ENCODE measurements around the gene RNF4.
"Not testable (repeated sequence)": the region's sequence is repeated elsewhere in the genome, so short reads cannot be mapped to it uniquely, and the experiment has no call there.

The RNF4 gene

GRCh38 chr4:2492970-2493369 is 24.1 kb downstream of the RNF4 start:
- DNase-seq, result no peak

DNA sequence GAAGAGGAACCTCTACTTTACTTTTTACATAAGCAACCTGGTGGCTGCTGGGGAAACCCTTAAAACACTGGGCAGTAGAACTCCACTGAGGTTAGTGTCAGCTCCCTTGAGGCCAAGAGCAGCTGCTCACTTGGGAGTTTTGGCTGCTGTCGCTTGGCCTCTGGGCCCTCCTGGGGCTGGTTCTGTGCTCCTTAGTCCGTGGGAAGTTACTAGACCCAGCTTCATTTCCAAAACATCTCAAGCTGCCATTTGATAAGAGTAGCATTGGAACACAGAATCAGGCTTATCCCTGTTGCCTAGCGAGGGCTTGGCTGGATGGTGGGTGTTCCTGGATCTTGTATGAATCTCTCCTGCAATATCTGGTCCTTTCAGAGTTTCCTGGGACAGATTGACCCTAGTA is 26.1 kb downstream of the RNF4 start:
- DNase-seq, result no peak

GRCh38 chr4:2497324-2497723 is 28.4 kb downstream of the RNF4 start:
- no peak for DNase-seq

DNA sequence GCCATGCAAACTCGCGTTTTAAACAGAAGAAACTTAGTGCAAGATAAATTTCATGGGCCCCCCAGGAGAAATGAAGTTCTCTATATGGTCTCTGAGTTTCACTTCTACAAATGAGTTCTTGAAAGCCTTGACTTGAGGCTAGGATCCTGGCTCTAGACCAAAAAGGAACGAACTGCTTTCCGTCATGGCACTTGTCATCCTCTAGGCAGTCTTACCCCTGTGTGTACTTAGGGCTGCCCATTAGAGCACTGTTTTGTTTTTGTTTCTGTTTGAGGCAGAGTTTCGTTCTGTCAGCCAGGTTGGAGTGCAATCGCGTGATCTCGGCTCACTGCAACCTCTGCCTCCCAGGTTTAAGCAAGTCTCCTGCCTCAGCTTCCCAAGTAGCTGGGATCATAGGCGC is 29.0 kb downstream of the RNF4 start:
- no peak for DNase-seq

- no peak for DNase-seq
Observed at GRCh38 chr4:2500547-2500946, 31.6 kb downstream of the RNF4 start.

- DNase-seq, result no peak
Observed at GRCh38 chr4:2501034-2501594, 32.2 kb downstream of the RNF4 start.

GRCh38 chr4:2503809-2504208 is 34.9 kb downstream of the RNF4 start:
- DNase-seq, result no peak

DNA sequence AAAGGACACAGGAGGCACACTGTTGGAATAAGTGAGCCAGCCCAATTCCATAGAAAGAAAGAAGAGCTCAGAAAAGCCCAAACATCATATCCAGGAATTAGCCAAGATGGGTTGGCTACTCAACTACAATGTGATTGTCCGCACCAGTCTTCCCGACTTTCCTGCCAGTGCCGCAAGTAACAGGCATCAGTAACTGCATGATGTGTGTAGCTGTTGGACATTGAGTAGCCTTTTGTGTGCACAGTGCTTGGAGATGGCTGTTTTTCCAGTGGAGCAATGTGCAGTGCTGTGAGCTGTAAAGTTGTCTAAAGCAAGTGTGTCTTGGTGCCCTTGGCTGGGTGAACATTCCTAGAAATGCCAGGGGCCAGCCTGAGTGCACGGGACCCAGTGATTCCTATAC is 38.4 kb downstream of the RNF4 start:
- DNase-seq, result no peak

- DNase-seq, result no peak
Observed at GRCh38 chr4:2507855-2508254, 38.9 kb downstream of the RNF4 start.

GRCh38 chr4:2510351-2511259 is 41.7 kb downstream of the RNF4 start:
- DNase-seq, result no peak

- no peak for DNase-seq
Observed at GRCh38 chr4:2511645-2512131, 42.8 kb downstream of the RNF4 start.

- no peak for DNase-seq
Observed at GRCh38 chr4:2512396-2513135, 43.7 kb downstream of the RNF4 start.

DNA sequence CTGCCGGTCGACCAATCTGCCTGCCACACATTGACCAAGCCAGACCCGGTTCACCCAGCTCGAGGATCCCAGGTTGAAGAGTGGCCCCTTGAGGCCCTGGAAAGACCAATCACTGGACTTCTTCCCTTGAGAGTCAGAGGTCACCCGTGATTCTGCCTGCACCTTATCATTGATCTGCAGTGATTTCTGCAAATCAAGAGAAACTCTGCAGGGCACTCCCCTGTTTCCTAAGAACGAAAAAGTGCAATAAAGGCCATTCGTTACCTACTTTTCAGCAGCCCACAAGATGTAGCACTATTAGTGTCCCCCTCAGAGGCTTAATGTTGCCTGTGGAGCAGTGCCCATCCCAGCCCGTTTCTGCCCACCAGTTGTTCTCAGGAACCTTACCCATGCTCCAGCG is 45.3 kb downstream of the RNF4 start:
- DNase-seq, result not testable (repeated sequence)

DNA sequence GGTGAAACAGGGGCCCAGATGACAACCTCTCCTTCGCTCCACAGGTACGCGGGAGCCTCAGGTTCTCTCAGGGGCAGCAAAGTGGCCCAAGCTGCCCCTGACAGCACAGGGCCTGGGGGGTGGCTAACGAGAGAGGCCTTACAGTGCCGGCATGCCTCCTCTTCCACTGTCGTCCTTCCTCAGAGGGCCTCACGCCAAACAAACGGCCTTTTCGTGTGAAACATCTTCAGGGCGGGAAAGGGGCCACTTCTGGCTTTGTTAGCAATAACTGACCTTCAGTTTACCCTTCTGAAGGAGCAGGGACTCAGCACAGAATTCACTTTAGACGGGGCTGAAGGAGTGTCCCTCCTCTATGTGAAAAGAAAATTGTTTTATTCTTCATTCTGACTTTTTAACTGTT is 46.0 kb downstream of the RNF4 start:
- DNase-seq, result not testable (repeated sequence)

DNA sequence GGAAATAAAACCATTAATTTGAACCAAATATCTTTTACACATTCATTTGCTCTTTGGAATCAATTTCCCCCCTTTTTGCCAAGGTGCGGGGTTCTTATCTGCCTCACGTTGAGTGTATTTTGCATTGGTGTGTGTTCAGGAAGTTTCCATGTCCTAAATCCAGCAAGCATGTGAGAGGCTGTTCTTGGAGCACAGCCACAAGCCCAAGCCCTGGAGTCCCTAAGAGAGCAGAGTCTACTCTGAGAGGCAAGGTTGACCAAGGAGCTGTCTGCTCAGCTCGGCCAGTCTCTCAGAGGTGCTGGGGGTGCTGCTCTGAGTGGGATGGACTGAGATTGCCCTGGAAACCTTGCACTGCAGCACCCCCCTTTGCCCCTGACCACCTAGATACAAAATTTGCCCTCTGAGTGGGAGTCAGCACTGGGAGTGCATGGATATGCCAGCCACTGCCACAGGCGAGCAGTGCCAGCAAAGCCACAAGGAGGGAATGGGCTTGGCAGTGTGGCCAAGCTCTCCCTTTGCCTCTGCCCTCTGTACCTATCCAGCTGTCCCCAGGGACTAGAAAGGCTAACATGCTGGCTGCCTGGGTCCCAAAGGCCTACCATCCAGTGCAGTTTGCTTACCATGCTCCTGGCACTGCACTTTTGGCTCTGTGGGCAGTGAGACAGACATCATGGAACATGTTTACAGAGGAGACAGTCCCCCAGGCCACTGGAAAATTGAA is 47.1 kb downstream of the RNF4 start:
- no peak for DNase-seq

- no peak for DNase-seq
Observed at GRCh38 chr4:2516635-2517034, 47.7 kb downstream of the RNF4 start.

GRCh38 chr4:2526559-2526958 is 57.7 kb downstream of the RNF4 start:
- DNase-seq, result no peak

DNA sequence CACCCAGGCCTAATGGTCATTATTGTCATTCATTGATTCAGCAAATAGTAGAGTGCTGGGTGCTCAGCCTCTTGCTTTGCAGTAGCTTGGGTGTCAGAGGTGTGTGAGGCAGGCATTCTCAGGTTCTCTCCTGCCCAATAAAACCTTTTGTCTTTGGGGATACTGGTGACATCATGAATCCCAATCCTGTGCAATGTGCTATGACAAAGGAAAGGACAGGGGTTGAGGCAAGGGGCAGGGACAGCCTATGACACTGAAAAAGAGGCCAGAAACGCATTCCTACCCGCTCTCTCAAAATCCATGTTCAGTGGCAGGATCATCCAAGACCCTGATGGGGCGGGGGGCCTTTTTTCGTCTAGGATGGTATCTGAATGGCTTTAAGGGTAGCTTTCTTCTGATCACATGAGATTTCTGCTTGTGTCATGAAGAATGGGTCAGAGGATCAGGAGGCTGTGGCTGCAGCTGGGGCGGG is 66.0 kb downstream of the RNF4 start:
- DNase-seq, result no peak

DNA sequence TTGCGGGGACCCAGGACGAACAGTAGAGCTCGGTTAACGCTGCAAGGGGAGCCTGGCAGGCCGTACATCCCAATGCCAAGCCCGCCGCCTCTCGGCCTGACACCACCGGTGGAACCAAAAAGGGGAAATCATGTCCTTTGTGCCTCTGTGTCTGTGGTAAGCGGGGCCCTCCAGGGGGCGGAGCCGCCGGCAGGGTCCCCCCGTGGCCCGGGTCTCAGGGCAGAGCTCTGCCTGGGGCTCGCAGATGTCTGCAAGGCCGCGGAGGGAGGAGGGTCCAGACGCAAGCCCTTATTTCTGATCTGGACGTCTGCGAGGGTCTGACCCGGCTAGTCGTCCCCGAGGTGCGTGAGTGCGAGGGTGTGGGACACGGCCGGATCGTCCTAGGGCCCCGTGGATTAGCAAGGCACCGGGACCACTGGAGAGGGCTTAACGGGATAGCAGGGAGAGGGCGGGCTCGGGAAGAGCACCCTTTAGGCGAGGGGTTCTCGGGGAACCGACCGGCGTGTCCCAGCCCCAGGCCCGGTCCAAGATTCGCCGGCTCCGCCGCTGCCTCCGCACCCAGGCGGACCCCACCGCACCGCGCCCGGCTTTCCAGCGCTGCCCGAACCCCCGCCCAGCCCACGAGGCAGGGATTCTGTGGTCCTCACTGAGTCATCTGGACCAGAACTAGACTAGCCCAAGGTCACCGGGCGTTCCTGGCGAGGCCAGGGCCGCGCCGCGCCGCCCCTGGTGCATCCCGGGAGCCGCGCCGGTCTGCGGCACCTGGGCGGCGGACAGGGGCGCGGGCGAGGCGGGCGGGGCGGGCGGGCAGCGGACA is 66.7 kb downstream of the RNF4 start:
- peak; percentile 52 for DNase-seq

GRCh38 chr4:2536193-2537010 is 67.5 kb downstream of the RNF4 start, which contains the start of gene FAM193A:
Gene FAM193A (plus strand): TSS chr4:2536647. CDS start chr4:2536916, 269 bp downstream.
- DNase-seq, result peak; percentile 100

All from stimulated activated CD4-positive, alpha-beta T cell treated with anti-CD3 and anti-CD28 coated beads, Interleukin-1b, Interleukin-23, amount 100 ng/mL, for 48 hours (primary cell).